HG03025 (cell line): ENCODE results near the gene GMPPA.

Experiments
- ATAC-seq: cut with Tn5 transposase; IDR thresholded peaks from one replicate; pipeline ENCODE4 v1.9.1; 2021; ENCODE audit warnings: mild to moderate bottlenecking, moderate library complexity; ENCODE audit not compliant: unreplicated experiment, low FRiP score

GMPPA gene

DNA sequence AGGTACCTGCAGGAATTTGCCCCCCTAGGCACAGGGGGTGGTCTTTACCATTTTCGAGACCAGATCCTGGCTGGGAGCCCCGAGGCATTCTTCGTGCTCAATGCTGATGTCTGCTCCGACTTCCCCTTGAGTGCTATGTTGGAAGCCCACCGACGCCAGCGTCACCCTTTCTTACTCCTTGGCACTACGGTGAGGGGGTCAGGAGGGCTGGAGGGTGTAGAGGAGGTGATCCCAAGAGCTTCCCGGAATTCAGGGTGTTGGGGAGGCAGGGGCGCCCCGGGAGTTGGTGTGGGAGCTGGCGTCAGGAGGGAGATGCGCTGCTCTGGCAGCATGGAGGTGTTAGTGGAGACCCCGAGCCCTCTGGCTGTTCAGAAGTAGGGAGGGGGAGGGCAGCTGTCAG is 3.2 kb downstream of the GMPPA start:
- ATAC-seq: no peak

DNA sequence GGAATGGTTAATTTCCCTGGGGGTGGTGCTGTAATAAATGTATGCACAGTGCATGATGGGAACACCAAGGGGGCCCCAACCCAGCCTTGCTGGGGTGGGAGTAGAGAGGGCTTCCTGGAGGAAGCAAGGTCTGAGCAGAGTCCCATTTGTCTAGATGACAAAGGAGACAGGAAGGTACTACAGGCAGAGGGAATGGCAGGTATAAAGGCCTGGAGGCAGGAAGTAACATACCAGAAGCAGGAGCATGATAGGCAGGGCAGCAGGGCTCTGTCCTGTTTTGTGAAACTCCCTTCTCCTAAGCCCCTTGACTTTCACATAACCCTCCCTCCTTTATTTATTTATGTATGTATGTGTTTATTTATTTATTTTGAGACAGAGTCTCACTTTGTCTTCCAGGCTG is 3.9 kb downstream of the GMPPA start:
- ATAC-seq: no peak

DNA sequence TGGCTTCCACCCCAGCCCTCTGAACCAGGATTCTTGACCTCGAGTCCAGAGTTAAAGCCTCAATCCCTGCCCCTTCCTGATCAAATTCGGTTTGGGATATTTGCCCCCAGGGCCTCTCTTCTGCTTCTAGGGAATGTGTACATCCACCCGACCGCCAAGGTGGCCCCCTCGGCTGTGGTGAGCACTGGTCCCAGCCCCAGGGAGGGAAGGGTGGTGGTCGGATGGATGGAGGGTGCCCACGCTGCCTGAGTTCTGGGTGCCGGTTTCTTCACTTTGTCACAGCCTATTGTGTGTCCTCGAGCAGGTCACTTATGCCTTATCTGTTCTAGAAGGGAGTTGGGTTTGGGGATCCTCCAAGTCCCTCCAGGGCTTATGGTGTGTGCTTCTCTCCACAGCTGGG is 6.9 kb downstream of the GMPPA start:
- ATAC-seq: no peak

DNA sequence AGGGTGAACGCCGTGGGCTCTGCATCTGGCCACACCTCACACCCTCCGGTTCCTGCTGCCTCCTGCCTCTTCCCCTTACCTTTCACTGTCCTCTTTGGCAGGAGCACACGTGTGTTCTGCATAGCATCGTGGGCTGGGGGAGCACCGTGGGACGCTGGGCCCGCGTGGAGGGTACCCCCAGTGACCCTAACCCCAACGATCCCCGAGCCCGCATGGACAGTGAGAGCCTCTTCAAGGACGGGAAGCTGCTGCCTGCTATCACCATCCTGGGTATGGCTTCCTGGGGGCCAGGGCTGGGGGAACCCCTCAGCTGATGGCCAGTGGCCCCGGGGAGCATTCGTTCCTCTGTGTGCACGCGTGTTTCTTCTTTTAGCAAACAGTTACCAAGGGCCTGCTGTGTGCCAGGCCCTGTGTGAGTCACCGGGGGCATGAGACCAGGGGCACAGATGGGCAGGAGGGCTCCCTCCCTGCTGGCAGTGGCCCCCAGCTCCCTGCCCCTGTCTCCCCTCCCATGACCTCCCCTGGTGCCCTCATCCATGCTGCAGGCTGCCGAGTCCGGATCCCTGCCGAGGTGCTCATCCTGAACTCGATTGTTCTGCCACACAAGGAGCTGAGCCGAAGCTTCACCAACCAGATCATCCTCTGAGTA is 7.6 kb downstream of the GMPPA start:
- ATAC-seq: no peak

DNA sequence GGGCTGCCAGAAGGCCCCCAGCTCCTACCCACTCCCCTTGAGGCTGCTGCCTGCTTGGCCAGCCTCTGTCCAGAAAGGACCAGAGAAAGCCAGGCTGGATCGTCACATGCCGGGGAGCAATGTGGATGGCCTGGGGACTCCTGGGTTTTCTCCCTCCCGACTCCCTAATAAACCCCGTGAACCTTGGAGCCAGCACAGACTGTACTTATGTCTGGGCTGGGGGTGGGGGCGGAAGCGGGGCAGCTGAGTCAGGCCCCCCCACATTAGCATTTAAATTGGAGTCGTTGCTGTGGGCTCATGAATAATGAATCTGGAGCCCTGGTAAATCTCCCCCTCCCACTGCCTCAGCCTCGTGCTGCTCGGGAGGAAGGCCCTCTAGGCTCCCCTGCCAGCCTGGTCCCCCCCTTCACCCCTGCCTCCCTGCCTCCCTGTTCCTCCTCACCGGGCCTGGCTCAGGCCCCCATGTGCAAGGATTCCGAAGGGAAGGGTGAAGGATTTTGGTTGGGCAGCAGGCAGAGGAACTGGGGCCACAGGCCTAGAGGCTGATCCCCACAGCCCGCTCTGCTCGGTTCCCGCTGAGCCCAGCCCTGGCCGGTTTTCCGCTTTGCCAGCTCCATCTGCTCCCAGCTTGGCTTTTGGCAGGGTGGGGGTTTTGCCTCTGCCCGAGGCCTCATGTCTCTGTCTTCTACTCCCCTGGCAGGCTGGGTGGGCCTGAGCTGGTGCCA is 8.3 kb downstream of the GMPPA start:
- no peak for ATAC-seq

DNA sequence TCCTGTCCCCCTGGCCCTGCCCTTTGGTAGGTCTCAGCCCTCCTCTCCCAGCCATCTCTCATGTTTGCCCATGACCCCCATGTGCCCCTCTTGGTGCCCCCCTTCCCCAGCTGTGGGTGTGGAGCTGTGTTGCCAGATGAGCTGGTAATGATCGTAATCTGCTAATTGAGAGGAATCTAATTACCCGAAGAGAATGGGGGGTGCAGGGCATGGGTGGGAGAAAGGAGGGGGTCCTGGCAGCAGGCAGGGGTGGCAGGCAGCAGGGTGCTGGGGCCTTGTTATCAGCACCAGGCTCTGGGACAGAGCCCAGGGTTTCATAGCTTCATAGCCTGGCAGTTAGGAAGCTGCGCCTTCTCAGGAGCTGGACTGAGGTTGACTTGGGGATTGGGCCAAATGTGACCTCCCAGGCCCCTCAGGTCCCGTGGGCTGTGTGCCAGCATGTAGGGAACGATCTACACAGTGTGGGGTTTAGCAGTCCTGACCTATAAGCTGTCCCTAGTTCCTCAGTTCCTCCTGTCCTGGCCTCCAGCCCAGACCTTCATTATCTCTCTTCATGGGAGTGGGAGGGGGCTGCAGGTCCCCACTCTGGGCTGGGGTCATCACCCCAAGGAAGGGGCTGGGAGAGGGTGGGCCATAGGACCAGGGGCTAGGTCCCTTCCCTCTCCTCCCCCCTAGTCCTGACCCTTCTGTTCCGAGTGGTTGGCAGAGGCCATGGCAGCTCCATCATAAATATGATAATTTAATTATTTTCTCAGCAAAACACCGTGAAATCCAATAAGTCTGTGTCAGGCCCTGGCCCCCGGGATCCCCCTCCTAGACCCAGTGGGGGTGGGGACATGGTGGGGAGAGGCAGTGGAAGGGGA is 9.1 kb downstream of the GMPPA start:
- no peak for ATAC-seq

DNA sequence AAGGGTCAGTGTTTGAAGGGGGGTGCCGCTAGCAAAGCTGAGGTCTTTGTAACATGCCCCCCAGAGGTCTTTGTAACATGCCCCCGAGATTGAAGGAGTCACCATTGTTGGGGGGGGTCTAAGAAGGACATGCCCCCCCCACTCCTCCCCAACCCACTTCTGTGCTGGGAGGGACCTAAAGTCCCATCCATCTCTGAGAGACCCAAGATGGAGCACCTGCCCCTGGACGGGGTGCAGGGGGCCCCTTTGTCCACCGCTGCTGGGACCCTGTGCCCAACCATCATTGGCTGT is 9.7 kb downstream of the GMPPA start:
- ATAC-seq: no peak

DNA sequence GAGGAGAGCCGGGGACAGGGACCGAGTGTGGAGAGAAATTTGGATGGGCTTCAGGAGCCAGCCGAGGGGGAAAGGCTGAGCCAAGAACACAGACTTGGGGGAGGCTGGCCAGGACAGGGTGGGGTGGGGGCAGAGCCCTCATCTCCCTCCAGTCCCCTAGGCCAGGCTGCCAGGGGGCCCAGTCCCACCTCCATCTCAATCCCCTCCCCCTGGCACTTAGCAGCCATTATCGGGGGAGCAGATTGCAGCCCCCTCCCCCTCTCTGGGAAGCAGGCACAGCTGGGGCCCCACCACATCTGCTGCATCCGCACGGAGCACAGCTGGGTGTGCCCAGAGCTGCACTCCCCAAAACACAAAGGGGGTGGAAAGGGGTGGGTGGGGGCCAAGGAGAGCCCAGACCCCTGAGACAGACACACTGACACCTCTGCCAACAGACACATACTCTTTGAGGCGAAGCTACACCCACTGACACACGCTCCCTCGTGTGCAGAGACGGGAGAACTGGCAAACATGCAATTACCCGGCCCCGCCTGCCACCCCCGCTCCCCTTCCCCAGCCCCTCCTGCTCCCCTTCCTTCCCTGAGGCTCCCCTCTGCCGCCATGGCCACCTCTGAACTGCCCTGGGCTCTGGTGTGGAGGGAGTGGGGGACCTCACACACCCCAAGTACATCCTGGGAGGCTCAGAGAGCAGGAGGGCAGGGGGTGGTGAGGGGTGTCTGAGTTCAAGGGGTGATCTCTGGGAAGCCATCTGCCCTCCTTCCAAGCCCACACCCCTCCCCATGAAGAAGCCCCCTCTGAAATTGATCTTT is 10.5 kb downstream of the GMPPA start:
- ATAC-seq: peak; percentile 11

DNA sequence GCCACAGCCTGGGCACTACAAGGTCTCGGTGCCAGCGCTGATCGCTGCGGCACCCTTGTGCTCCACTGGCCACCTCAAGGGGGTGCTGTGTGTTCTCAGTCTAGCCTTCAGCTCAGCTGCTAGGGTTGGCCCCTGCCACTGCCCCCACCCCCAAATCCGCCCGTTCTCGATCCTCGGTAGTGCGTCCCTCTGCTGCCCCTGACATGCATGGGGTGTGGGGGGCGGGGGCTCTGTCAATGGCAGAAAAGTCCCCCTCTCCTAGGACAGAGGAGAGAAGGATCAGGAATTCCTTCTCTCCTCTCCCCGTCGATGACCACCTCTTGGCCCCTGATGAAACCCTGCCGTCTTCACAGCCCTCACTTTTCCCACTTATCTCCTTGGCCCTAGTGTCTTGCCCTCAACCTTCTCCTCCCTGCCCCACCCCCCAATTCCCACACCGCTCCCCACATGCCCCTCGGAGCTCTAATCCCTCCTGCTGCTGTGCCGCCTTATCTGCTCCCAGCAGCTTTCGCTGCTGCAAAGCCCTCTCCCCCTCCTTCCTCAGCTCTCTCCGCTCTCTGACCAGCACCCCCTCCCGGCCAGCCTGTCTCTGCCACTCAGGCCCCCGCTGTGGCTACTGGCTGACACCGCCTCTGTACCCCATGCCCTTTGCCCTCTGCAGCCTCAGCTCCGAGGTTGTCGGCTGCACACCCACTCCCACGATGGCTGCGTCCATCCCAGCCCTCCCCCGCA is 11.3 kb downstream of the GMPPA start:
- ATAC-seq: peak; percentile 52

DNA sequence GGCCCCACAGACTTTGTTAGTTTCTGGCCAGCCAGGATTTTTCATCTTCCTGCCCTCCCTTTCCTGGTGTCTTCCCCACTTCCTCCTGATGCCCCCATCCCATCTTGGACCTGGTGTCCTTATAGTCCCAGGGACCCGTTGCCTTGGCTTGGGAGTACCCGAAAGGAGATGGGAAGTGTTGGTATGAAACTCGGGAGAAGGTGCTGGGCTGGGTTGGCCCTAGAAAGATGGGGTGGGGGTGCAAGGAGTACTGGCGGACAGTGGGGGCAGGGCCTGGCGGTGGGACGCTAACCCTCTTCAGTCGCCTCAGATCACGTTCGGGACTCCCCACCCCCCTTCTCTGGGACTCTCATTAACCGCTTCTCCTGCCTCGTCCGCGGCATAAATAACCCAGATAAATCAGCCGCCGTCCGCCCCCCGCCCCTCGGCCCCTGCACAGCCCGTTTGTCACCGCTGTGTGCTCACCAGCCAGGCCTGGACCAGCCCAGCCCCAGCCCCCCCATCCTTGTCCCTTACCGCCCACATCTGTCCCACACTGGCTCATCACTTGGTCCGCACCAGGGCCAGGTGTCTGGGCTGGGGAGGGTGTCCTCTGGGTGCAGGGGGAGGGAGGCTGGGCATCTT is 11.9 kb downstream of the GMPPA start:
- no peak for ATAC-seq

DNA sequence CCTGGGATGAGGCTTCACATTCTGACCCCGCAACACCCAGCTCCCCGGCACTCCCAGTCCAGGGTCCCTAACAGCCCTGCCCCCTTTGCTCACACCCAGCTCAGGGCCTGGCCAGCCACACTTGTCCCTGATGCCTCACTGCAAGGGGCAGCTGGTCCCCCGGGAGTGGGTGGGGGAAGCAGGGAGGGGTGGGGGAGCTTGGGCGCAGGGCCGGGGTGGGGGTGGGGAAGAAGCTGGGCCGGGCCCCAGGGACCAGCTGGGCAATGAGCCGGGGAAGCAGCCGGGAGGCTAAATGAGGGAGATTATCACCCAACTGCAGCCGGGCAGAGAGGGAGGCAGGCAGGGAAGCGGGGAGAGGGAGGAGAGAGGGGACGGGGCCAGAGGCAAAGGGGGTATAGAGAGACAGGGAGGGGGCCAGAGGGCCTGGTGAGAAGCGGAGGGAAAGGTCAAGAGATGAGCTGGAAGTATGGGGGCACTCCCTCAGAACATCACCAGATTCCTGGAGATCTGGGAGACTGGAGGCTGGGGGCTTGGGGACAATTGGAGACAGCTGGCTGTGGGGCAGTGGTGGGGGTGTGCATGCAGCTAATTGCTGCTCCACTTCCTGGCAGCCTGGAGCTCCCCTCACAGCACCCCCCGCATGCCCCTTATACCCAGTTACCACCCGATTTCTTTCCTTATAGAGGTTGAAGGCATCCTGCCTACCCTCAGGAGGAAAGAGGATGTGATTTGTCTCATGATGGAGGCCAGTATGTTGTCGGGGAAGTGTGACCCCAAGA is 13.0 kb downstream of the GMPPA start:
- no peak for ATAC-seq

DNA sequence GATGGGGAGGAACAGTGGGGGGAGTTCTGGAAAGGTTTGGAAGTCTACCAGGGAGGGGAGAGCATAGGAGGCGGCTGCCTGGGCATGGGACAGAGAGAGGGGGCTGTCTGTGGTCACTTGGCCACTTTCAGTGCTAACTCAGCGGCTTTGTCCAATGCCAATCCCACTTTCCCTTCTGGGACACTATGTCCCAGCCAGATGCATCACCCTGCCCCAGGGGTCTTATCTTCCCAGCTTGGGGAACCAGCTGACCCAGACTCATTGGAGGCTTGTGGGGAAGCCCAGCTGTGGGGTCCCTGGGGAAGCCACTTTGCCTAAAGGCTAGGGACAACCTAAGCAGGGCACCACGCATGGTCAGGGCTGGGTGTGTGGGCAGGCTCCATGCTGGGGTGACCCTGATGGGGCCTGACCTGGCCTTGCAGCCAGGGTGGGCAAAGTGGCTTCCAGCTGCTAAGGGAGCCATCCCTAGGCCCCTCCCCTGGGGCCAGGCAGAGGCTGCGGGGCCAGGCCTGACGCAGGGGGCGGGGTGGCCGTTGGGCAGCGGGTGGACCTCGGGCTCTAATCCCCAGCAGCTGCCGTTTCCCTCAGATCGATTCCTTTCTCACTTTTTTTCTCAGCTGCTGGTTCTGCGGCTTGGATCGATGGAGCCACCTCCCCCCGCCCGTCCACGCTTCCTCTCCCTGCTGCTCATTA is 14.0 kb downstream of the GMPPA start:
- no peak for ATAC-seq

DNA sequence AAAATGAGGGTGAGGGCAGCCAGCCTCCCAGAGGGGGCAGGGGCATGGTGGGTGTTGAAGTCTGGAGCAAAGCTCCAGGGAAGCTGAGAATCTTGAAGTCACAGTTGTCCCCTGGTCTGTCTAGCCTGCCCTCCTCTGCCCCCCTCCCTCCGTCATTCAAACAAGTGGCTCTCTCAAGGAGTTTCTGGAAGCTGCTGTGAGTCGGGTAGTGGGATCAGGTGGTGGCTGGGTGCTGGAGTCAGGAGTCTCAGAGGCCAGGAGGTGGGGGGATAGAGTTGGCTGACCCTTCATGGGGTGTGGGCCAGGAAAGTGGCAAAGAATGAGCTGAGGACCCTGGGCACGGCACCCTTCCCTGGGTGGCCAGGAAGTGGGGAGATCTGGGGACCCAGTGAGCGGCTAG is 15.1 kb downstream of the GMPPA start:
- ATAC-seq: no peak

DNA sequence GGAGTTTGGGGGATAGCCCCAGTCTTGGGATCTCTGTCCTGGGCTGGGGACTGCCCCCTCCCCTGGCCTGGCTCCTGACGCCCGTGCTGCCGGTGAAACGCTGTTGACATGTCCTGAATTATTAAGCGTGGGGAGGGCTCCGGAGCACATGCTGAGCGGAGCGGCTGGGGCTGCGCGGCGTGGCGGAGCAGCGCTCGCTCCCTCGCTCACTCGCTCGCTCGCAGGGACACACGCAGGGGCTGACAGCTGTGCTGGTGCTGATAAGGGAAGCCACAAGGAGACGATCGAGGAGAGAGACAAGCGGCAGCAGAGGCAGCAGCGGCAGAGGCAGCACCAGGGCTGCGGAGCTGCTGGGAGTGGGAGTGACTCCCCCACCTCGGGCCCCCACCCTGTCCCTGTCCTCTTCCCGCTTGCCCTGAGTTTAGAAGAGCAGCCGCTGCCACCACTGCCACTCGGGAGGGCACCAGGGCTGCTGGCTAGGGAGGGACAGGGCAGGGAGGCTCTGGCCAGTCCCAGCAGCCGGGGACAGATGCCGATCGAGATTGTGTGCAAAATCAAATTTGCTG is 15.6 kb downstream of the GMPPA start, which contains the start of gene ASIC4:
Gene ASIC4, plus strand, starts transcription at position 287 of the 566 bp plus-strand sequence. Its CDS starts 243 bp downstream, at position 530.
- ATAC-seq: no peak

DNA sequence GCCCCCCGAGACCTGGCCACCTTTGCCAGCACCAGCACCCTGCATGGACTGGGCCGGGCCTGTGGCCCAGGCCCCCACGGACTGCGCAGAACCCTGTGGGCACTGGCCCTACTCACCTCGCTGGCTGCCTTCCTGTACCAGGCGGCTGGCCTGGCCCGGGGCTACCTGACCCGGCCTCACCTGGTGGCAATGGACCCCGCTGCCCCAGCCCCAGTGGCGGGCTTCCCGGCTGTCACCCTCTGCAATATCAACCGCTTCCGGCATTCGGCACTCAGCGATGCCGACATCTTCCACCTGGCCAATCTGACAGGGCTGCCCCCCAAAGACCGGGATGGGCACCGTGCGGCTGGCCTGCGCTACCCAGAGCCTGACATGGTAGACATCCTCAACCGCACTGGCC is 16.1 kb downstream of the GMPPA start:
- ATAC-seq: no peak

DNA sequence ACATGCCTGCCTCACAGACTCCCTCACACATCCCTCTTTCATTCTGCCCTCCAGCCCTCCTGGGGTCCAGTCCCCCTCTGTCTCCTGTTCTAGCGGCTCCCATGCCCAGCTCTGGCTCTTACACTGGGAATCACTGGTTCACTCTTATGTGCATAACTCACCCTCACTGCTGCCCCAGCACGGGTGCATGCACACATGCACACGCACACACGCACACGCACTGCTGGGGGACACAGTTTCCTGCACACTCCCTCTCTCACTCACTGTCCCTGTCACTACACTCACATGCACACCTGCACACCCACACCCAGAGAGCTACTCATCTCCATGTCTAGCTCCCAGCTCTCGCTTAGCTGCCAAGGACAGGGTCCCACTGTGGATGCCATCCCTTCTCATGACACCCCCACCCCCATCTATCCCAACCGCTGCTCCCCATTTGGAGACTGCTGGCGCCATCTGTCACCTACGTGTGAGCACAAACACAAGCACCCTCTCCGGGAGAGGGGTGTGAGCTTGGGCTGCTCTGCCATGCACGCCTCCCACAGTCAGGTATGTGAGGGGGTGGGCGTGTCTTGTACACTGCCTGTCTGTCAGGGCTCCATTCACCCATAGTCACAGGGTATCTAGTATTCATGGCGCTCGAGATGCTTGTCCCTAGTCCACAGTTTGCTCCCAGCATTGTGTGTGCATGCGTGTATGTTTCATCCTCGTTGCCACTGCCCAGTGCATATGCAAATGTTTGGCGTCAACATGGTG is 17.4 kb downstream of the GMPPA start:
- ATAC-seq: no peak

DNA sequence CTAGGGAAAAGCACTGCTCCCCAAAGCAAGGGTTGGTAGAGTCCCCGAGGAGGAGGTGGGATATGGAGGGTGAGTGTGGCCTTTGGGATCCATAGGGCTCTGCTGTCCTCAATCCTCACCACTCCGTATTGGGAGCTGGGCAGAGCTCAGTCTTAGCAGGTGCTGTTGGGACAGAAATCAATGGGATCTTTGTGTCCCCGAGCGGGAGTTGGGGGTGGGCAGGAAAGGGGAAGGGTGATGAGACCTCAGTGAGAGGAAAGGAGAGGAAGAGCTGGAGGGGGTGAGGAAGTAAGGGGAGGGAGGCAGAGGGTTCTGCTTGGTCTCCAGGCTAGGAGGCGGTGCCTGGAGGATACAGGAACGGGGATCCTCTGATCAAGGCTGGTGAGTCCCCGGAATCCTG is 18.2 kb downstream of the GMPPA start:
- ATAC-seq: no peak
